HepG2 (cell line): ENCODE results near the gene FRRS1. TPM values are rescaled to one million over a fixed set of nuclear protein-coding genes. Genes with fewer than 3 reads are reported as not detected.

Experiments
- ATAC-seq: fragments of 200-7000 bp; cut with Tn5 transposase; 3 replicates; pipeline ENCODE4 v1.9.1; 2020; ENCODE audit warnings: mild to moderate bottlenecking, moderate library complexity
- BruUV-seq: library from RNA; stranded (reverse); fragments of 400-500 nt; replicated peaks from 2 replicates; lab custom pipeline; 2021; lab: Mats Ljungman, UMichigan
- CTCF ChIA-PET: fragments of 300-600 bp; formaldehyde crosslinking; extraction: SDS; loops from one replicate; lab custom pipeline; 2021; ENCODE audit warnings: low total read pairs, inconsistent platforms, low intra/inter-chr PET ratio; lab: Yijun Ruan, JAX
- POLR2A ChIA-PET: fragments of 350-600 bp; sonication (Branson Sonifier 250); formaldehyde crosslinking; loops from one replicate; lab custom pipeline; 2020; ENCODE audit warnings: antibody characterized with exemption, inconsistent platforms; lab: Yijun Ruan, JAX
- DNase-seq: peaks from one replicate; pipeline ENCODE4 v3.0.0-alpha.2; 2015; ENCODE audit warnings: low spot score
- FAIRE-seq: peaks from 3 replicates; lab custom pipeline; 2011; peaks lifted over from hg19 to GRCh38; lab: Jason Lieb, UNC
- H2AFZ ChIP-seq: one replicate; pipeline ENCODE4 v1.6.1; 2011; ENCODE audit warnings: low read length, inconsistent platforms
- H3K27ac ChIP-seq: fragments of 300-600 bp; 3 replicates; pipeline ENCODE4 v1.8.0; 2011; ENCODE audit warnings: mixed run types, mild to moderate bottlenecking, mixed read lengths, low read length, inconsistent platforms; ENCODE audit not compliant: insufficient read depth; ENCODE audit errors: extremely low read length
- H3K27me3 ChIP-seq, 2 experiments: fragments of 200-600 bp in 1 of 2; 2 replicates in 1 of 2; 3 replicates in 1 of 2; pipeline versions ENCODE4 v1.6.0 to v1.8.0; 2011; ENCODE audit warnings: low read length in 2 of 2, mild to moderate bottlenecking in 2 of 2, moderate library complexity in 2 of 2, inconsistent platforms in 1 of 2; ENCODE audit not compliant: insufficient read depth in 2 of 2, control insufficient read depth in 1 of 2
- H3K36me3 ChIP-seq, 2 experiments: fragments of 200-600 bp in 1 of 2; replicated peaks in 1 of 2; 2 replicates in 1 of 2; 3 replicates in 1 of 2; pipeline versions ENCODE4 v1.5.1 to v1.8.0; 2011; ENCODE audit warnings: low read length in 2 of 2, inconsistent platforms in 1 of 2; ENCODE audit not compliant: insufficient read depth in 2 of 2, control insufficient read depth in 1 of 2
- H3K4me1 ChIP-seq: 2 replicates; pipeline ENCODE4 v1.5.1; 2012; ENCODE audit warnings: low read length, inconsistent platforms; ENCODE audit not compliant: insufficient read depth
- H3K4me2 ChIP-seq: 2 replicates; pipeline ENCODE4 v1.6.0; 2011; ENCODE audit warnings: low read depth, low read length, inconsistent platforms
- H3K4me3 ChIP-seq, 3 experiments: fragments of 200-600 bp in 1 of 3; sonication (generic), shearing (Covaris generic) in 1 of 3; replicated peaks in 1 of 3; 2 replicates each; pipeline ENCODE4 v1.5.1; 2011 to 2016; ENCODE audit warnings: low read length in 3 of 3, inconsistent platforms in 2 of 3, low read depth in 2 of 3, mild to moderate bottlenecking in 2 of 3, control low read depth in 1 of 3, mixed read lengths in 1 of 3; ENCODE audit not compliant: insufficient read depth in 1 of 3
- H3K79me2 ChIP-seq: one replicate; pipeline ENCODE4 v1.6.1; 2011; ENCODE audit warnings: low read length, inconsistent platforms; ENCODE audit not compliant: insufficient read depth
- H3K9ac ChIP-seq: 2 replicates; pipeline ENCODE4 v1.6.0; 2011; ENCODE audit warnings: mild to moderate bottlenecking, low read depth, low read length, inconsistent platforms; ENCODE audit not compliant: insufficient read depth
- H3K9me3 ChIP-seq: 2 replicates; pipeline ENCODE4 v1.5.1; 2012; ENCODE audit warnings: mild to moderate bottlenecking, low read length
- H4K20me1 ChIP-seq: 2 replicates; pipeline ENCODE4 v1.6.0; 2011; ENCODE audit warnings: inconsistent platforms, mild to moderate bottlenecking, low read length, moderate library complexity; ENCODE audit not compliant: insufficient read depth
- CEBPB ChIP-seq: IDR thresholded peaks from 2 replicates; pipeline ENCODE4 v1.6.1; 2011; ENCODE audit warnings: low read depth, low read length, improper control_type of control experiment, borderline replicate concordance
- CEBPG ChIP-seq: IDR thresholded peaks from 2 replicates; pipeline ENCODE4 v1.6.1; 2016
- CREM ChIP-seq, 2 experiments: sonication (generic) in 1 of 2; formaldehyde crosslinking in 1 of 2; IDR thresholded peaks; 2 replicates each; pipeline versions ENCODE4 v1.4.0 to v1.6.1; 2016 to 2020; ENCODE audit warnings: antibody characterized with exemption in 1 of 2, mild to moderate bottlenecking in 1 of 2, missing genetic modification reagents in 1 of 2
- FOXA3 ChIP-seq: IDR thresholded peaks from 2 replicates; pipeline ENCODE4 v1.6.1; 2016; ENCODE audit warnings: missing genetic modification reagents, missing compliant biosample characterization
- JDP2 ChIP-seq: sonication (generic); formaldehyde crosslinking; IDR thresholded peaks from 2 replicates; pipeline ENCODE4 v1.8.1; 2022; ENCODE audit warnings: missing genetic modification reagents, borderline replicate concordance
- NCOA2 ChIP-seq: sonication (generic); formaldehyde crosslinking; IDR thresholded peaks from 2 replicates; pipeline ENCODE4 v1.8.0; 2022; ENCODE audit warnings: inconsistent platforms
- NFE2 ChIP-seq: sonication (generic); formaldehyde crosslinking; IDR thresholded peaks from 2 replicates; pipeline ENCODE4 v1.4.0; 2020; ENCODE audit warnings: missing genetic modification reagents
- SP5 ChIP-seq: IDR thresholded peaks from 2 replicates; pipeline ENCODE4 v1.6.1; 2016; ENCODE audit warnings: low read depth, borderline replicate concordance
- ZKSCAN1 ChIP-seq: fragments of 150-350 bp; IDR thresholded peaks from 2 replicates; pipeline ENCODE4 v1.6.1; 2014; ENCODE audit warnings: low read length
- ZNF296 ChIP-seq: sonication (generic); formaldehyde crosslinking; conservative IDR thresholded peaks from 2 replicates; pipeline ENCODE4 v1.5.0; 2020; ENCODE audit warnings: mild to moderate bottlenecking, missing genetic modification reagents
- ZNF460 ChIP-seq: sonication (generic); formaldehyde crosslinking; IDR thresholded peaks from 2 replicates; pipeline ENCODE4 v1.5.1; 2020; ENCODE audit warnings: missing genetic modification reagents, mild to moderate bottlenecking, borderline replicate concordance
- WGBS: methylation state at CpG from one replicate; pipeline ENCODE4 v1.1.6; 2017; ENCODE audit warnings: low lambda C conversion rate; 5-methylcytosine and 5-hydroxymethylcytosine counted together
- in situ Hi-C: cut with HindIII; loops from 2 replicates; pipeline ENCODE4 v1.10.0; 2017; ENCODE audit warnings: low pct_unique_long_range_greater_than_20kb; ENCODE audit not compliant: extremely low pct_ligation_motif_present
- intact Hi-C: fragments of 100-400 bp; cut with micrococcal nuclease; formaldehyde crosslinking; loops from one replicate; pipeline ENCODE4 v1.10.0; 2022; ENCODE audit not compliant: unreplicated experiment
- polyA plus RNA-seq, 8 experiments: library from polyadenylated mRNA; depleted of rRNA in 3 of 8; stranded (reverse) in 7 of 8; unstranded in 1 of 8; fragments of >200 nt; fragmentation: Illumina TruSeq in 4 of 8; extraction: Trizol in 4 of 8; gene quantifications; 2 replicates each; pipeline versions ENCODE4 v1.2.1 to v1.2.3, GENCODE V29; 2011 to 2016; ENCODE audit warnings: low read depth in 4 of 8, missing spikeins in 1 of 8, mixed read lengths in 1 of 8; ENCODE audit not compliant: insufficient read depth in 1 of 8
- total RNA-seq, 5 experiments: library from RNA; depleted of rRNA; stranded (reverse); fragments of >200 nt; fragmentation: Illumina TruSeq; extraction: Trizol; gene quantifications; 2 replicates each; pipeline ENCODE4 v1.2.3, GENCODE V29; 2016; ENCODE audit warnings: low read depth in 1 of 5
- TF ChIP-seq, protein P1 (sequence below): sonication (generic); formaldehyde crosslinking; IDR thresholded peaks from 2 replicates; pipeline ENCODE4 v1.4.0; 2020; ENCODE audit warnings: missing genetic modification reagents

The FRRS1 gene
- total and polyA plus RNA-seq, 2 of the 13 experiments (the other 11 are each of a cell fraction or from before 2014, with no cell fraction given) = 22.6 to 23.4 TPM

DNA sequence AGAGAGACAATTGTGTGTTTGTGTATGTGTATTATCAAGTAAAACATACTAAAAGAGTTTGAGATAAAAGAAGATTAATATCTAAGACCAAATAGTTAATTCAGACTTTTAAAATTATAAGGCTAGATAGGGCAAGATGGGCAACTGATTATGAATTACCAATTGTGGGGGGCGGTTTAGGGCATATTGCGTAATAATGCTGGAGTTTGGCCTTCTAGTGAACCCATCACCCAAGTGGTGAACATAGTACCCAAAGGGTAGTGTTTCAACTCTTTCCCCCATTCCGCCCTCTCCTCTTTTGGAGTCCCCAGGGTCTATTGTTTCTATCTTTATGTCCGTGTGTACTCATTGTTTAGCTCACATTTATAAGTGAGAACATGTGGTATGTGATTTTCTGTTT lies 55.4 kb downstream of the FRRS1 start:
- ATAC-seq (no peak), FAIRE-seq (no peak)
- ChIA-PET CTCF (no interaction called here), POLR2A (no interaction called here)
- H2AFZ ChIP-seq = no peak overlapping the region
- no peak overlapping the region for H3K4me2 ChIP-seq
- H3K79me2 ChIP-seq = no peaks in the 10 kb centered on the region
- no peaks in the 10 kb centered on the region for H3K9me3 ChIP-seq
- H3K27ac ChIP-seq = no peak overlapping the region
- in situ Hi-C loops = loop anchor here (25.0 kb wide), 1 partner anchor 724 kb away; no protein-coding TSS in a partner anchor
- H3K36me3 ChIP-seq = peaks cover 2 to 53% of the 10 kb centered on the region in 2 experiments
- H3K27me3 ChIP-seq = no peaks in the 10 kb centered on the region
- no peak overlapping the region for H3K4me3 ChIP-seq
- H4K20me1 ChIP-seq = no peaks in the 10 kb centered on the region
- no peak overlapping the region for H3K9ac ChIP-seq
- 94% methylated on average over 4 of the region's 4 CpGs for WGBS
- BruUV-seq = no TSS peak
- no peak for TF ChIP-seq CREM (IDR thresholded peaks at IDR 0.05)
- no peak for TF ChIP-seq CREM (CRISPR knock-in tag; IDR thresholded peaks at IDR 0.05)
- no peak for TF ChIP-seq JDP2
- TF ChIP-seq ZNF460 (CRISPR knock-in tag) = no peak
- TF ChIP-seq, protein P1, sequence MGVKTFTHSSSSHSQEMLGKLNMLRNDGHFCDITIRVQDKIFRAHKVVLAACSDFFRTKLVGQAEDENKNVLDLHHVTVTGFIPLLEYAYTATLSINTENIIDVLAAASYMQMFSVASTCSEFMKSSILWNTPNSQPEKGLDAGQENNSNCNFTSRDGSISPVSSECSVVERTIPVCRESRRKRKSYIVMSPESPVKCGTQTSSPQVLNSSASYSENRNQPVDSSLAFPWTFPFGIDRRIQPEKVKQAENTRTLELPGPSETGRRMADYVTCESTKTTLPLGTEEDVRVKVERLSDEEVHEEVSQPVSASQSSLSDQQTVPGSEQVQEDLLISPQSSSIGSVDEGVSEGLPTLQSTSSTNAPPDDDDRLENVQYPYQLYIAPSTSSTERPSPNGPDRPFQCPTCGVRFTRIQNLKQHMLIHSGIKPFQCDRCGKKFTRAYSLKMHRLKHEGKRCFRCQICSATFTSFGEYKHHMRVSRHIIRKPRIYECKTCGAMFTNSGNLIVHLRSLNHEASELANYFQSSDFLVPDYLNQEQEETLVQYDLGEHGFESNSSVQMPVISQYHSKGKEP = no peak
- TF ChIP-seq CEBPB = peak; percentile 88
- no peak for TF ChIP-seq FOXA3 (CRISPR knock-in tag)
- TF ChIP-seq NCOA2 (CRISPR knock-in tag) = no peak
- TF ChIP-seq SP5 (CRISPR knock-in tag) = no peak
- 0 out of 2 replicates have a peak, but pooled peaks have one; percentile 14 for TF ChIP-seq CEBPG (CRISPR knock-in tag)
- no peak for TF ChIP-seq NFE2 (CRISPR knock-in tag)
- TF ChIP-seq ZNF296 (CRISPR knock-in tag) = no peak
- no peak for TF ChIP-seq ZKSCAN1
- TF ChIP-seq, all 625 proteins: peak for 2
- intact Hi-C loops = no loop called here
- H3K4me1 ChIP-seq = no peaks in the 10 kb centered on the region
- no peak for DNase-seq
